ENCODE measurements around the gene DNAJB4.

- TF ChIP-seq GATA3 (IDR thresholded peaks at IDR 0.05; ENCODE audit: low read depth, low read length) (no peak), GATA2 (IDR thresholded peaks at IDR 0.05; ENCODE audit: low read depth, low read length) (no peak)
These were observed 28.8 kb upstream of the DNAJB4 start for GRCh38 chr1:77975907-77976306.

Data from SH-SY5Y (cell line).